Right lobe of liver (tissue), 4 donors: ENCODE data around the gene TBXAS1.

Experiments
- POLR2A ChIP-seq: fragments of 450-650 bp; IDR thresholded peaks from one replicate; pipeline ENCODE4 v1.6.1; 2017; ENCODE audit warnings: antibody characterized with exemption, mild to moderate bottlenecking
- TF ChIP-seq, protein P1 (sequence below), 4 donors: fragments of 200-600 bp in 3 of 4; fragments of 450-650 bp in 1 of 4; IDR thresholded peaks; one replicate each; pipeline versions ENCODE4 v1.5.1 to v1.8.0; 2016 to 2022; ENCODE audit warnings: antibody characterized with exemption in 4 of 4, mild to moderate bottlenecking in 2 of 4
- donor health status: DM: no; HTN: no; CAD: no.
- donor health status: DM: no; HTN: no; CAD: no.
- donor health status: DM: no; HTN: yes; CAD: no.

DNA sequence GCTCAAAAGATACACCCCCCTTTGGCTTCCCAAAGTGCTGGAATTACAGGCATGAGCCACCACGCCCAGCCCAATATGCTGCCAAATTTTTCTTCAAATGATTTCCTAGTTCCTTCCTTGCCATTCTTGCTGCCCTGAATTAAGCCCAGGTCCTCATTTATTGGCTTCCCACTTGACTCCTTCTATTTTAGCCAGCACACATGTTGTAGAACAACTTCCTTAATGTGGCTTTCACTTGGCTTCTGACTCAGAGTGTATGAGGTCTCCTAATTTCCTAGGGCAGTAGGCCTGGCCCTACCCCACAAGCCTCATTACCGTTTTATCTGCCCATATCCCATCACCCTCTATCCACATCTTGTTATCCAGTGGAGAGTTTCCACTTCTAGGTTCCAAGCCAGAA is 29.5 kb upstream of the TBXAS1 start:
- no peak for TF ChIP-seq POLR2A
- TF ChIP-seq, protein P1, sequence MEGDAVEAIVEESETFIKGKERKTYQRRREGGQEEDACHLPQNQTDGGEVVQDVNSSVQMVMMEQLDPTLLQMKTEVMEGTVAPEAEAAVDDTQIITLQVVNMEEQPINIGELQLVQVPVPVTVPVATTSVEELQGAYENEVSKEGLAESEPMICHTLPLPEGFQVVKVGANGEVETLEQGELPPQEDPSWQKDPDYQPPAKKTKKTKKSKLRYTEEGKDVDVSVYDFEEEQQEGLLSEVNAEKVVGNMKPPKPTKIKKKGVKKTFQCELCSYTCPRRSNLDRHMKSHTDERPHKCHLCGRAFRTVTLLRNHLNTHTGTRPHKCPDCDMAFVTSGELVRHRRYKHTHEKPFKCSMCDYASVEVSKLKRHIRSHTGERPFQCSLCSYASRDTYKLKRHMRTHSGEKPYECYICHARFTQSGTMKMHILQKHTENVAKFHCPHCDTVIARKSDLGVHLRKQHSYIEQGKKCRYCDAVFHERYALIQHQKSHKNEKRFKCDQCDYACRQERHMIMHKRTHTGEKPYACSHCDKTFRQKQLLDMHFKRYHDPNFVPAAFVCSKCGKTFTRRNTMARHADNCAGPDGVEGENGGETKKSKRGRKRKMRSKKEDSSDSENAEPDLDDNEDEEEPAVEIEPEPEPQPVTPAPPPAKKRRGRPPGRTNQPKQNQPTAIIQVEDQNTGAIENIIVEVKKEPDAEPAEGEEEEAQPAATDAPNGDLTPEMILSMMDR (IDR thresholded peaks at IDR 0.05), result no peak
